ENCODE data around the gene IFI6. TPM values are rescaled to one million over a fixed set of nuclear protein-coding genes. Genes with fewer than 3 reads are reported as not detected.
A peak's percentile ranks its signal among the peaks of the same experiment; 100 is the strongest.

IFI6 gene
- total RNA-seq, 1 experiment from 2014 or later = 44.5 TPM

- H3K4me1 Mint-ChIP-seq (ENCODE audit: low read depth, unreplicated experiment) = no peaks in the 10 kb centered on the region
- CTCF ChIA-PET = no interaction called here
- Histone ChIP-seq H3K4me3 (ENCODE audit: low read depth, low read length) (no peak within 1 kb of the TSS), H3K9me3 (no peaks in the 10 kb centered on the region), H3K36me3 (ENCODE audit: control insufficient read depth, insufficient read depth, low read length) (no peaks in the 10 kb centered on the region), H3K27me3 (replicated peaks; ENCODE audit: control insufficient read depth, insufficient read depth, low read length) (no peaks in the 10 kb centered on the region), H3K4me1 (no peaks in the 10 kb centered on the region)
- POLR2A ChIA-PET = no interaction called here
- H3K36me3 Mint-ChIP-seq (ENCODE audit: insufficient read depth, unreplicated experiment) = no peaks in the 10 kb centered on the region
- H3K4me3 Mint-ChIP-seq (ENCODE audit: unreplicated experiment) = no peak within 1 kb of the TSS
- H3K9me3 Mint-ChIP-seq (ENCODE audit: unreplicated experiment) = no peaks in the 10 kb centered on the region
- DNase-seq = no peak
- no peak for TF ChIP-seq CTCF (IDR thresholded peaks at IDR 0.05; ENCODE audit: insufficient read depth in 1 of 2, low read depth in 1 of 2, low read length in 1 of 2, severe bottlenecking in 1 of 2, unreplicated experiment in 1 of 2)
- no TSS peak for BruUV-seq (replicated peaks)
- intact Hi-C loops (cut with micrococcal nuclease; ENCODE audit: unreplicated experiment) = no loop called here
- peak within 1 kb of the TSS; percentile 55 for H3K27ac Mint-ChIP-seq (ENCODE audit: unreplicated experiment)
- H3K27me3 Mint-ChIP-seq (ENCODE audit: insufficient read depth, unreplicated experiment) = no peaks in the 10 kb centered on the region
These were observed 37.0 kb downstream of the IFI6 start, which contains the start of gene FGR for GRCh38 chr1:27634985-27635367. Gene FGR, minus strand, starts transcription at chr1:27635185. Its CDS starts 11,269 bp downstream, at chr1:27623916.

- Mint-ChIP-seq H3K9me3 (ENCODE audit: unreplicated experiment) (no peaks in the 10 kb centered on the region), H3K4me3 (ENCODE audit: unreplicated experiment) (no peak overlapping the region), H3K4me1 (ENCODE audit: low read depth, unreplicated experiment) (no peaks in the 10 kb centered on the region), H3K27ac (ENCODE audit: unreplicated experiment) (peak overlapping the region; percentile 55), H3K27me3 (ENCODE audit: insufficient read depth, unreplicated experiment) (no peaks in the 10 kb centered on the region), H3K36me3 (ENCODE audit: insufficient read depth, unreplicated experiment) (no peaks in the 10 kb centered on the region)
- BruUV-seq (replicated peaks) = no TSS peak
- DNase-seq = no peak
- ChIA-PET CTCF (no interaction called here), POLR2A (no interaction called here)
- Histone ChIP-seq H3K4me3 (ENCODE audit: low read depth, low read length) (no peak overlapping the region), H3K27me3 (replicated peaks; ENCODE audit: control insufficient read depth, insufficient read depth, low read length) (no peaks in the 10 kb centered on the region), H3K36me3 (ENCODE audit: control insufficient read depth, insufficient read depth, low read length) (no peaks in the 10 kb centered on the region), H3K4me1 (no peaks in the 10 kb centered on the region), H3K9me3 (no peaks in the 10 kb centered on the region)
- no peak for TF ChIP-seq CTCF (IDR thresholded peaks at IDR 0.05; ENCODE audit: insufficient read depth in 1 of 2, low read depth in 1 of 2, low read length in 1 of 2, severe bottlenecking in 1 of 2, unreplicated experiment in 1 of 2)
- intact Hi-C loops (cut with micrococcal nuclease; ENCODE audit: unreplicated experiment) = no loop called here
These were observed 37.6 kb downstream of the IFI6 start for GRCh38 chr1:27634177-27634984.

- intact Hi-C loops (cut with micrococcal nuclease; ENCODE audit: unreplicated experiment) = no loop called here
- Mint-ChIP-seq H3K4me1 (ENCODE audit: low read depth, unreplicated experiment) (no peaks in the 10 kb centered on the region), H3K9me3 (ENCODE audit: unreplicated experiment) (no peaks in the 10 kb centered on the region), H3K36me3 (ENCODE audit: insufficient read depth, unreplicated experiment) (no peaks in the 10 kb centered on the region), H3K27me3 (ENCODE audit: insufficient read depth, unreplicated experiment) (no peaks in the 10 kb centered on the region), H3K27ac (ENCODE audit: unreplicated experiment) (no peak overlapping the region), H3K4me3 (ENCODE audit: unreplicated experiment) (no peak overlapping the region)
- no peak overlapping the region for H3K4me3 ChIP-seq (ENCODE audit: low read depth, low read length)
- no peaks in the 10 kb centered on the region for H3K27me3 ChIP-seq (replicated peaks; ENCODE audit: control insufficient read depth, insufficient read depth, low read length)
- TF ChIP-seq CTCF (IDR thresholded peaks at IDR 0.05; ENCODE audit: insufficient read depth in 1 of 2, low read depth in 1 of 2, low read length in 1 of 2, severe bottlenecking in 1 of 2, unreplicated experiment in 1 of 2) = no peak
- H3K4me1 ChIP-seq = no peaks in the 10 kb centered on the region
- no peaks in the 10 kb centered on the region for H3K36me3 ChIP-seq (ENCODE audit: control insufficient read depth, insufficient read depth, low read length)
- no peaks in the 10 kb centered on the region for H3K9me3 ChIP-seq
- no TSS peak for BruUV-seq (replicated peaks)
- DNase-seq = no peak
- CTCF ChIA-PET = no interaction called here
- POLR2A ChIA-PET = interaction anchor here (0.6 kb wide), 1 partner anchor 204 kb away, joined by 4 read pairs; no protein-coding TSS in a partner anchor
These were observed 38.3 kb downstream of the IFI6 start for GRCh38 chr1:27633640-27634176.
